Measurements from ENCODE around the gene WFIKKN1.
A peak's percentile ranks its signal among the peaks of the same experiment; 100 is the strongest.

Gene WFIKKN1

DNA sequence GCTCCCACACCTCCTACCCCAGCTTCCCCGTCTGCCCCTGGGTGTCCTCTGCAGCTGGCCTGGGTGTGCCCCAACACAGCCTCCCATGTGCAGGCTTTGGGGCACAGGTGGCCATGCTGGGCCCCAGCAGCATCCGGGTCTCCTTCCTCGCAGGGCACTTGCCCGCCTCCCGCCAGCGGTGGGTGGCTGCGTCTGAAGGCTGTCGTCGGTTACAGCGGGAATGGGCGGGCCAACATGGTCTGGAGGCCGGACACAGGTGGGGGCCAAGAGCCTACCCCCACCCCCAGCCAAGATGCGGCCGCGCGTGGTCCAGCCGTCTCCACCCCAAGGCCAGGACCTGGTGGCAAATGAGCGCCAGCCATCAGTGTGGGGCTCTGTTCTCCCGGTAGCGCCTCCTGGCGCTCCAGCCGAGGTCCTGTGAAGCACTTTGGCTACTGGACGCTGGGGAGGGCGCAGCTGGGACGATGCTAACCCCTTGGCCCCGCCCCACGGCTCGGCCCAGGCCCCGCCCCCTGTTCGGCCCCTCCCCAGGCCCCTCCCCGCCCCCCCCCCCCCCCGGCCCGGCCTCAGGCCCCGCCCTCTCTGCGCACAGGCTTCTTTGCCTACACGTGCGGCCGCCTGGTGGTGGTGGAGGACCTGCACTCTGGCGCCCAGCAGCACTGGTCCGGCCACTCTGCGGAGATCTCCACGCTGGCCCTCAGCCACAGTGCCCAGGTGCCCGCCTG lies 29.8 kb downstream of the WFIKKN1 start (continued):
- TF ChIP-seq, protein P1, sequence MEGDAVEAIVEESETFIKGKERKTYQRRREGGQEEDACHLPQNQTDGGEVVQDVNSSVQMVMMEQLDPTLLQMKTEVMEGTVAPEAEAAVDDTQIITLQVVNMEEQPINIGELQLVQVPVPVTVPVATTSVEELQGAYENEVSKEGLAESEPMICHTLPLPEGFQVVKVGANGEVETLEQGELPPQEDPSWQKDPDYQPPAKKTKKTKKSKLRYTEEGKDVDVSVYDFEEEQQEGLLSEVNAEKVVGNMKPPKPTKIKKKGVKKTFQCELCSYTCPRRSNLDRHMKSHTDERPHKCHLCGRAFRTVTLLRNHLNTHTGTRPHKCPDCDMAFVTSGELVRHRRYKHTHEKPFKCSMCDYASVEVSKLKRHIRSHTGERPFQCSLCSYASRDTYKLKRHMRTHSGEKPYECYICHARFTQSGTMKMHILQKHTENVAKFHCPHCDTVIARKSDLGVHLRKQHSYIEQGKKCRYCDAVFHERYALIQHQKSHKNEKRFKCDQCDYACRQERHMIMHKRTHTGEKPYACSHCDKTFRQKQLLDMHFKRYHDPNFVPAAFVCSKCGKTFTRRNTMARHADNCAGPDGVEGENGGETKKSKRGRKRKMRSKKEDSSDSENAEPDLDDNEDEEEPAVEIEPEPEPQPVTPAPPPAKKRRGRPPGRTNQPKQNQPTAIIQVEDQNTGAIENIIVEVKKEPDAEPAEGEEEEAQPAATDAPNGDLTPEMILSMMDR (tag by site-specific recombination; IDR thresholded peaks at IDR 0.05) = peak; percentile 71
- TF ChIP-seq, protein P2, sequence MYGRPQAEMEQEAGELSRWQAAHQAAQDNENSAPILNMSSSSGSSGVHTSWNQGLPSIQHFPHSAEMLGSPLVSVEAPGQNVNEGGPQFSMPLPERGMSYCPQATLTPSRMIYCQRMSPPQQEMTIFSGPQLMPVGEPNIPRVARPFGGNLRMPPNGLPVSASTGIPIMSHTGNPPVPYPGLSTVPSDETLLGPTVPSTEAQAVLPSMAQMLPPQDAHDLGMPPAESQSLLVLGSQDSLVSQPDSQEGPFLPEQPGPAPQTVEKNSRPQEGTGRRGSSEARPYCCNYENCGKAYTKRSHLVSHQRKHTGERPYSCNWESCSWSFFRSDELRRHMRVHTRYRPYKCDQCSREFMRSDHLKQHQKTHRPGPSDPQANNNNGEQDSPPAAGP (tag by site-specific recombination; IDR thresholded peaks at IDR 0.05) = 0 out of 2 replicates have a peak, but pooled peaks have one; percentile 31
- peak; percentile 30 for TF ChIP-seq ZNF600 (tag by site-specific recombination; IDR thresholded peaks at IDR 0.05)
- no peak for TF ChIP-seq MEIS1 (CRISPR knock-in tag; IDR thresholded peaks at IDR 0.05; ENCODE audit: borderline replicate concordance)
- 0 out of 2 replicates have a peak, but pooled peaks have one; percentile 53 for TF ChIP-seq EGR2 (tag by site-specific recombination; IDR thresholded peaks at IDR 0.05; ENCODE audit: low read depth)
- TF ChIP-seq, protein P3, sequence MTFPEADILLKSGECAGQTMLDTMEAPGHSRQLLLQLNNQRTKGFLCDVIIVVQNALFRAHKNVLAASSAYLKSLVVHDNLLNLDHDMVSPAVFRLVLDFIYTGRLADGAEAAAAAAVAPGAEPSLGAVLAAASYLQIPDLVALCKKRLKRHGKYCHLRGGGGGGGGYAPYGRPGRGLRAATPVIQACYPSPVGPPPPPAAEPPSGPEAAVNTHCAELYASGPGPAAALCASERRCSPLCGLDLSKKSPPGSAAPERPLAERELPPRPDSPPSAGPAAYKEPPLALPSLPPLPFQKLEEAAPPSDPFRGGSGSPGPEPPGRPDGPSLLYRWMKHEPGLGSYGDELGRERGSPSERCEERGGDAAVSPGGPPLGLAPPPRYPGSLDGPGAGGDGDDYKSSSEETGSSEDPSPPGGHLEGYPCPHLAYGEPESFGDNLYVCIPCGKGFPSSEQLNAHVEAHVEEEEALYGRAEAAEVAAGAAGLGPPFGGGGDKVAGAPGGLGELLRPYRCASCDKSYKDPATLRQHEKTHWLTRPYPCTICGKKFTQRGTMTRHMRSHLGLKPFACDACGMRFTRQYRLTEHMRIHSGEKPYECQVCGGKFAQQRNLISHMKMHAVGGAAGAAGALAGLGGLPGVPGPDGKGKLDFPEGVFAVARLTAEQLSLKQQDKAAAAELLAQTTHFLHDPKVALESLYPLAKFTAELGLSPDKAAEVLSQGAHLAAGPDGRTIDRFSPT (tag by site-specific recombination; IDR thresholded peaks at IDR 0.05) = peak; percentile 98
- no peak for TF ChIP-seq HOXD13 (CRISPR knock-in tag; IDR thresholded peaks at IDR 0.05; ENCODE audit: borderline replicate concordance)
- 0 out of 2 replicates have a peak, but pooled peaks have one; percentile 29 for TF ChIP-seq ZBTB17 (tag by site-specific recombination; IDR thresholded peaks at IDR 0.05)
- TF ChIP-seq, protein P4, sequence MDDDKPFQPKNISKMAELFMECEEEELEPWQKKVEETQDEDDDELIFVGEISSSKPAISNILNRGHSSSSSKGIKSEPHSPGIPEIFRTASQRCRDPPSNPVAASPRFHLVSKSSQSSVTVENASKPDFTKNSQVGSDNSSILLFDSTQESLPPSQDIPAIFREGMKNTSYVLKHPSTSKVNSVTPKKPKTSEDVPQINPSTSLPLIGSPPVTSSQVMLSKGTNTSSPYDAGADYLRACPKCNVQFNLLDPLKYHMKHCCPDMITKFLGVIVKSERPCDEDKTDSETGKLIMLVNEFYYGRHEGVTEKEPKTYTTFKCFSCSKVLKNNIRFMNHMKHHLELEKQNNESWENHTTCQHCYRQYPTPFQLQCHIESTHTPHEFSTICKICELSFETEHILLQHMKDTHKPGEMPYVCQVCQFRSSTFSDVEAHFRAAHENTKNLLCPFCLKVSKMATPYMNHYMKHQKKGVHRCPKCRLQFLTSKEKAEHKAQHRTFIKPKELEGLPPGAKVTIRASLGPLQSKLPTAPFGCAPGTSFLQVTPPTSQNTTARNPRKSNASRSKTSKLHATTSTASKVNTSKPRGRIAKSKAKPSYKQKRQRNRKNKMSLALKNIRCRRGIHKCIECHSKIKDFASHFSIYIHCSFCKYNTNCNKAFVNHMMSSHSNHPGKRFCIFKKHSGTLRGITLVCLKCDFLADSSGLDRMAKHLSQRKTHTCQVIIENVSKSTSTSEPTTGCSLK (tag by site-specific recombination; IDR thresholded peaks at IDR 0.05) = no peak
- TF ChIP-seq, protein P5, sequence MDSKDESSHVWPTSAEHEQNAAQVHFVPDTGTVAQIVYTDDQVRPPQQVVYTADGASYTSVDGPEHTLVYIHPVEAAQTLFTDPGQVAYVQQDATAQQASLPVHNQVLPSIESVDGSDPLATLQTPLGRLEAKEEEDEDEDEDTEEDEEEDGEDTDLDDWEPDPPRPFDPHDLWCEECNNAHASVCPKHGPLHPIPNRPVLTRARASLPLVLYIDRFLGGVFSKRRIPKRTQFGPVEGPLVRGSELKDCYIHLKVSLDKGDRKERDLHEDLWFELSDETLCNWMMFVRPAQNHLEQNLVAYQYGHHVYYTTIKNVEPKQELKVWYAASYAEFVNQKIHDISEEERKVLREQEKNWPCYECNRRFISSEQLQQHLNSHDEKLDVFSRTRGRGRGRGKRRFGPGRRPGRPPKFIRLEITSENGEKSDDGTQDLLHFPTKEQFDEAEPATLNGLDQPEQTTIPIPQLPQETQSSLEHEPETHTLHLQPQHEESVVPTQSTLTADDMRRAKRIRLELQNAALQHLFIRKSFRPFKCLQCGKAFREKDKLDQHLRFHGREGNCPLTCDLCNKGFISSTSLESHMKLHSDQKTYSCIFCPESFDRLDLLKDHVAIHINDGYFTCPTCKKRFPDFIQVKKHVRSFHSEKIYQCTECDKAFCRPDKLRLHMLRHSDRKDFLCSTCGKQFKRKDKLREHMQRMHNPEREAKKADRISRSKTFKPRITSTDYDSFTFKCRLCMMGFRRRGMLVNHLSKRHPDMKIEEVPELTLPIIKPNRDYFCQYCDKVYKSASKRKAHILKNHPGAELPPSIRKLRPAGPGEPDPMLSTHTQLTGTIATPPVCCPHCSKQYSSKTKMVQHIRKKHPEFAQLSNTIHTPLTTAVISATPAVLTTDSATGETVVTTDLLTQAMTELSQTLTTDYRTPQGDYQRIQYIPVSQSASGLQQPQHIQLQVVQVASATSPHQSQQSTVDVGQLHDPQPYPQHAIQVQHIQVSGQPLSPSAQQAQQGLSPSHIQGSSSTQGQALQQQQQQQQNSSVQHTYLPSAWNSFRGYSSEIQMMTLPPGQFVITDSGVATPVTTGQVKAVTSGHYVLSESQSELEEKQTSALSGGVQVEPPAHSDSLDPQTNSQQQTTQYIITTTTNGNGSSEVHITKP (tag by site-specific recombination; IDR thresholded peaks at IDR 0.05) = peak; percentile 46; the same call in 1 of the 2 replicates
- peak; percentile 33 for TF ChIP-seq ZNF335 (tag by site-specific recombination; conservative IDR thresholded peaks at IDR 0.05)
- TF ChIP-seq ZNF747 (tag by site-specific recombination; IDR thresholded peaks at IDR 0.05) = no peak
- no peak for TF ChIP-seq ZNF37A (tag by site-specific recombination; IDR thresholded peaks at IDR 0.05)
- TF ChIP-seq GLIS1 (tag by site-specific recombination; IDR thresholded peaks at IDR 0.05) = peak; percentile 72
- no peak for TF ChIP-seq ZNF571 (tag by site-specific recombination; IDR thresholded peaks at IDR 0.05)
- TF ChIP-seq ZNF266 (tag by site-specific recombination; IDR thresholded peaks at IDR 0.05; ENCODE audit: low read depth) = no peak
- TF ChIP-seq ZBTB20 (tag by site-specific recombination; IDR thresholded peaks at IDR 0.05) = no peak
- no peak for TF ChIP-seq ZNF248 (tag by site-specific recombination; IDR thresholded peaks at IDR 0.05)

All from HEK293 (cell line).